GM12864 (cell line): ENCODE results near the gene CCL8.

Experiments
- DNase-seq: peaks from one replicate; pipeline ENCODE4 v3.0.0-alpha.2; 2011; ENCODE audit warnings: low read depth
- H3K4me3 ChIP-seq: 2 replicates; pipeline ENCODE4 v1.5.1; 2011; ENCODE audit warnings: mild to moderate bottlenecking, low read depth, low read length, control low read depth
- CTCF ChIP-seq: IDR thresholded peaks from 2 replicates; pipeline ENCODE4 v1.5.1; 2011; ENCODE audit warnings: low read depth, mild to moderate bottlenecking, moderate library complexity, low read length, control low read depth, inconsistent platforms; ENCODE audit errors: missing control alignments

CCL8 gene

GRCh38 chr17:34356194-34356593 lies 37.0 kb downstream of the CCL8 start, which contains the start of gene CCL13:
Gene CCL13 (plus strand): TSS chr17:34356480. CDS start chr17:34356527, 47 bp downstream.
- no peak within 1 kb of the TSS for H3K4me3 ChIP-seq
- no peak for TF ChIP-seq CTCF

GRCh38 chr17:34357398-34357797 lies 38.2 kb downstream of the CCL8 start:
- no peak for DNase-seq

More at GRCh38 chr17:34356194-34356593, 37.0 kb downstream of the CCL8 start, which contains the start of gene CCL13:
- no peak for DNase-seq

GRCh38 chr17:34358631-34359030 lies 39.4 kb downstream of the CCL8 start:
- no peak for TF ChIP-seq CTCF
- H3K4me3 ChIP-seq = no peak overlapping the region
- no peak for DNase-seq

More at GRCh38 chr17:34357398-34357797, 38.2 kb downstream of the CCL8 start:
- H3K4me3 ChIP-seq = no peak overlapping the region
- no peak for TF ChIP-seq CTCF

- DNase-seq = no peak
- H3K4me3 ChIP-seq = no peak overlapping the region
- TF ChIP-seq CTCF = no peak
Observed at GRCh38 chr17:34360601-34361270, 41.5 kb downstream of the CCL8 start.

- DNase-seq = peak; percentile 68
- TF ChIP-seq CTCF = peak; percentile 100
- H3K4me3 ChIP-seq = no peak overlapping the region
Observed at GRCh38 chr17:34361478-34362061, 42.3 kb downstream of the CCL8 start.

GRCh38 chr17:34363183-34363661 lies 44.0 kb downstream of the CCL8 start, which contains the start of gene CCL1:
Gene CCL1 (minus strand): TSS chr17:34363233. CDS start chr17:34363161, 72 bp downstream.
- TF ChIP-seq CTCF = no peak
- H3K4me3 ChIP-seq = no peak within 1 kb of the TSS
- no peak for DNase-seq
